HUES48 (cell line): ENCODE measurements around the gene ASIC2.

Source experiments
- H3K27ac ChIP-seq: one replicate; pipeline ENCODE4 v1.7.0; 2013; ENCODE audit warnings: low read depth, low read length, inconsistent platforms
- H3K27me3 ChIP-seq: 2 replicates; pipeline ENCODE4 v1.6.1; 2013; ENCODE audit warnings: mild to moderate bottlenecking, low read length; ENCODE audit not compliant: control insufficient read depth, insufficient read depth
- H3K36me3 ChIP-seq: 2 replicates; pipeline ENCODE4 v1.6.1; 2013; ENCODE audit warnings: low read length; ENCODE audit not compliant: control insufficient read depth, insufficient read depth
- H3K4me1 ChIP-seq: 2 replicates; pipeline ENCODE4 v1.6.1; 2013; ENCODE audit warnings: mild to moderate bottlenecking, low read length; ENCODE audit not compliant: control insufficient read depth, insufficient read depth
- H3K4me3 ChIP-seq: 2 replicates; pipeline ENCODE4 v1.5.1; 2013; ENCODE audit warnings: mild to moderate bottlenecking, low read depth, low read length
- H3K9ac ChIP-seq: 2 replicates; pipeline ENCODE4 v1.6.1; 2013; ENCODE audit warnings: mild to moderate bottlenecking, low read depth, low read length, moderate library complexity
- H3K9me3 ChIP-seq: 2 replicates; pipeline ENCODE4 v1.6.1; 2013; ENCODE audit warnings: low read length; ENCODE audit not compliant: control insufficient read depth, insufficient read depth

The ASIC2 gene

DNA sequence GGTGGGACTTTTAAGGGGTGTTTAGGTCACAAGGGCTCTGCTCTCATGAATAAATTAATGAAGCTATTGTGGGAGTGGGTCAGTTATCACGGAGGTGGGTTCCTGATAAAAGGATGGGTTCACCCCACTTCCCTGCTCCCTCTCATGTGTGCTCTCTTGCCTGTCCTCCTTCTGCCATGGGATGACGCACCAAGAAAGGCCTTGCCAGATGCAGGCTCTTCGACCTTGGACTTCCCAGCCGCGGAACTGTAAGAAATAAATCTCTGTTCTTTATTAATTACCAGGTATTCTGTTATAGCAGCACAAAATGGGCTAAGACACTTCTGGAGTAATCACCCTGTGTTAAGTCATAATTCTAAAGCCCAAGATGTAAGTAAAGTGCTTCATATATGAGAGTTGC is 141.5 kb downstream of the ASIC2 start:
- no peak overlapping the region for H3K27ac ChIP-seq
- no peaks in the 10 kb centered on the region for H3K36me3 ChIP-seq
- no peak overlapping the region for H3K9ac ChIP-seq
- H3K4me3 ChIP-seq, result no peak overlapping the region
- H3K4me1 ChIP-seq, result peaks cover 6% of the 10 kb centered on the region; the same call in 1 of the 2 replicates
- no peaks in the 10 kb centered on the region for H3K9me3 ChIP-seq
- H3K27me3 ChIP-seq, result no peaks in the 10 kb centered on the region

DNA sequence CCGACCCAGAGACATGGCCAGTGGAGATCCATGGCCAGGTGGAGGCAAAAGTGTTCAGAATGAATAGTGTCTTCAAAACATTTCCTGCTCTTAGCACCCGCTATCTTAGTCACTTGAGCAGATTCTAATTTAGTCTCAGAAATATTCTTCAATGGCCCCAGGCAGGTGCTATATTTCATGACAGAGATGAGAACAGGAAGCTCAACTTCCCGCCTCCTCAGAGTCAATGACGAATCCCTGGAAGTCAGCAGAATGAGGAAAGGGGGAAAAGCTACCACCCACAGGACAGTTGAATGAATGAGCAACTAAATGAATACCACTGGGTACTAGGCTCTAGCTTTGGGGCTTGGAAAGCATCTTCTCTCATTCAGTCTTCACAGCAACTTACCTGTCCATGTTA is 147.2 kb downstream of the ASIC2 start:
- H3K9ac ChIP-seq, result no peak overlapping the region
- no peaks in the 10 kb centered on the region for H3K27me3 ChIP-seq
- no peaks in the 10 kb centered on the region for H3K9me3 ChIP-seq
- no peak overlapping the region for H3K27ac ChIP-seq
- no peak overlapping the region for H3K4me3 ChIP-seq
- H3K4me1 ChIP-seq, result 0 out of 2 replicates have a peak, but pooled peaks cover 1% of the 10 kb centered on the region
- H3K36me3 ChIP-seq, result no peaks in the 10 kb centered on the region

- Histone ChIP-seq H3K4me1 (peaks cover 9% of the 10 kb centered on the region), H3K4me3 (no peak overlapping the region), H3K9ac (no peak overlapping the region), H3K27me3 (no peaks in the 10 kb centered on the region), H3K36me3 (no peaks in the 10 kb centered on the region), H3K9me3 (no peaks in the 10 kb centered on the region), H3K27ac (no peak overlapping the region)
These were observed 148.3 kb downstream of the ASIC2 start for GRCh38 chr17:33144837-33145236.

GRCh38 chr17:33142705-33143299 is 150.3 kb downstream of the ASIC2 start:
- no peaks in the 10 kb centered on the region for H3K9me3 ChIP-seq
- no peaks in the 10 kb centered on the region for H3K27me3 ChIP-seq
- H3K4me3 ChIP-seq, result no peak overlapping the region
- H3K36me3 ChIP-seq, result no peaks in the 10 kb centered on the region
- H3K27ac ChIP-seq, result no peak overlapping the region
- no peak overlapping the region for H3K9ac ChIP-seq
- H3K4me1 ChIP-seq, result peaks cover 9% of the 10 kb centered on the region

- Histone ChIP-seq H3K27ac (no peak overlapping the region), H3K27me3 (no peaks in the 10 kb centered on the region), H3K4me3 (no peak overlapping the region), H3K4me1 (peaks cover 9% of the 10 kb centered on the region), H3K9ac (no peak overlapping the region), H3K9me3 (no peaks in the 10 kb centered on the region), H3K36me3 (no peaks in the 10 kb centered on the region)
These were observed 152.5 kb downstream of the ASIC2 start for GRCh38 chr17:33140413-33141099.

DNA sequence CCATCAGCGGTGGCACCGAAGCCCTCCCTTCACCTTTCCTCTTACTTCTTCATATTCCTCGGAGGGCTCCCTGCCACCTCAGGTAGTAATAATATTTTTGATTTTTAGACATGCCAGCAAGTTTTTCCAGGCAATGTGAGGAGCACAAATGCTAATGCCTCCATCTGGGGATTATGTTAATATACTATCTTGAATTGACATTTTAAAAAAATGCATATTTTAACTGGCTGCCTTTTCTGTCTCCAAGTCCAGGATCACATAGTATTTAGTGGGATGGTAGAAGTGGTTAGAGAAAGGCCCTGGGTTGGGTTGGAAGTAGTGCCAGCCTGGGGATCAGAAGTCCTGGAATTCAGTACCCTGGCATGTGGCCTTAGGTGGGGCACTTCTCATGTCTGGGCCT is 154.5 kb downstream of the ASIC2 start:
- H3K9me3 ChIP-seq, result no peaks in the 10 kb centered on the region
- no peaks in the 10 kb centered on the region for H3K27me3 ChIP-seq
- H3K4me3 ChIP-seq, result no peak overlapping the region
- H3K9ac ChIP-seq, result no peak overlapping the region
- H3K36me3 ChIP-seq, result no peaks in the 10 kb centered on the region
- H3K27ac ChIP-seq, result no peak overlapping the region
- H3K4me1 ChIP-seq, result peaks cover 9% of the 10 kb centered on the region

GRCh38 chr17:33137426-33137825 is 155.7 kb downstream of the ASIC2 start:
- no peak overlapping the region for H3K27ac ChIP-seq
- no peaks in the 10 kb centered on the region for H3K9me3 ChIP-seq
- no peaks in the 10 kb centered on the region for H3K27me3 ChIP-seq
- no peaks in the 10 kb centered on the region for H3K36me3 ChIP-seq
- H3K9ac ChIP-seq, result no peak overlapping the region
- no peak overlapping the region for H3K4me3 ChIP-seq
- H3K4me1 ChIP-seq, result peaks cover 9% of the 10 kb centered on the region

GRCh38 chr17:33135691-33136090 is 157.4 kb downstream of the ASIC2 start:
- Histone ChIP-seq H3K4me1 (peaks cover 5% of the 10 kb centered on the region), H3K27me3 (no peaks in the 10 kb centered on the region), H3K9ac (no peak overlapping the region), H3K9me3 (no peaks in the 10 kb centered on the region), H3K4me3 (no peak overlapping the region), H3K36me3 (no peaks in the 10 kb centered on the region), H3K27ac (no peak overlapping the region)

DNA sequence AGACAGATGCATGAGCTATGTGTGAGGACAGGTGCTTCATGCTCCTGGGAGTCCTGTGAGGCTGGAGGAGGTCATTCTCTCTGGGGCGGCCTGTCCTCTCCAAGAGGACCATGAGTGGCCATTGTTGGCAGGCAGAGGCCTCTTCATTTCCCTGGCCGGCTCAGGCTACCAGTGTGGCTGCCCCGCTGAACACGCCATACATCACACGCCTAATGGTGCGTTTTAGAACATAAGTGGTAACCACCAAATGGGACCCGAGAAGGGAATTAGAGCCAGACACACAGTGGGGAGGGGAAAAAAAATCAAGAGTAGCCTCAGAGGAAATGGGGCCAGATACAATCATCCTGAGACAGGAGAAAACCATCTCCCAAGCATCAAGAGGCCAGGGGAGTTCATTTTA is 161.5 kb downstream of the ASIC2 start:
- no peak overlapping the region for H3K4me3 ChIP-seq
- no peak overlapping the region for H3K27ac ChIP-seq
- no peaks in the 10 kb centered on the region for H3K27me3 ChIP-seq
- H3K4me1 ChIP-seq, result no peaks in the 10 kb centered on the region
- H3K9me3 ChIP-seq, result no peaks in the 10 kb centered on the region
- H3K36me3 ChIP-seq, result no peaks in the 10 kb centered on the region
- H3K9ac ChIP-seq, result no peak overlapping the region

- H3K27ac ChIP-seq, result no peak overlapping the region
- H3K9me3 ChIP-seq, result no peaks in the 10 kb centered on the region
- H3K9ac ChIP-seq, result no peak overlapping the region
- H3K27me3 ChIP-seq, result no peaks in the 10 kb centered on the region
- no peaks in the 10 kb centered on the region for H3K4me1 ChIP-seq
- no peaks in the 10 kb centered on the region for H3K36me3 ChIP-seq
- no peak overlapping the region for H3K4me3 ChIP-seq
These were observed 165.4 kb downstream of the ASIC2 start for GRCh38 chr17:33127706-33128105.

GRCh38 chr17:33126086-33126485 is 167.0 kb downstream of the ASIC2 start:
- no peaks in the 10 kb centered on the region for H3K36me3 ChIP-seq
- H3K27ac ChIP-seq, result no peak overlapping the region
- H3K27me3 ChIP-seq, result no peaks in the 10 kb centered on the region
- H3K9ac ChIP-seq, result no peak overlapping the region
- no peak overlapping the region for H3K4me3 ChIP-seq
- H3K9me3 ChIP-seq, result no peaks in the 10 kb centered on the region
- H3K4me1 ChIP-seq, result no peaks in the 10 kb centered on the region
